ENCODE results near the gene FBXO24.
A peak's percentile ranks its signal among the peaks of the same experiment; 100 is the strongest.

Gene FBXO24

GRCh38 chr7:100603726-100604027 lies 17.5 kb downstream of the FBXO24 start:
- no peak for TF ChIP-seq GATA1 (IDR thresholded peaks at IDR 0.05; ENCODE audit: low read depth, low read length)
- TF ChIP-seq POLR2A (IDR thresholded peaks at IDR 0.05; ENCODE audit: low read length), result no peak
- DNase-seq, result no peak

- peak; percentile 74 to 83 for DNase-seq
- no peak for TF ChIP-seq POLR2A (IDR thresholded peaks at IDR 0.05; ENCODE audit: low read length)
- no peak for TF ChIP-seq GATA1 (IDR thresholded peaks at IDR 0.05; ENCODE audit: low read depth, low read length)
Observed at GRCh38 chr7:100604028-100604975, 18.2 kb downstream of the FBXO24 start.

GRCh38 chr7:100604976-100605911 lies 19.1 kb downstream of the FBXO24 start:
- TF ChIP-seq POLR2A (IDR thresholded peaks at IDR 0.05; ENCODE audit: low read length), result no peak
- TF ChIP-seq GATA1 (IDR thresholded peaks at IDR 0.05; ENCODE audit: low read depth, low read length), result no peak
- DNase-seq, result peak; percentile 49 to 53

DNA sequence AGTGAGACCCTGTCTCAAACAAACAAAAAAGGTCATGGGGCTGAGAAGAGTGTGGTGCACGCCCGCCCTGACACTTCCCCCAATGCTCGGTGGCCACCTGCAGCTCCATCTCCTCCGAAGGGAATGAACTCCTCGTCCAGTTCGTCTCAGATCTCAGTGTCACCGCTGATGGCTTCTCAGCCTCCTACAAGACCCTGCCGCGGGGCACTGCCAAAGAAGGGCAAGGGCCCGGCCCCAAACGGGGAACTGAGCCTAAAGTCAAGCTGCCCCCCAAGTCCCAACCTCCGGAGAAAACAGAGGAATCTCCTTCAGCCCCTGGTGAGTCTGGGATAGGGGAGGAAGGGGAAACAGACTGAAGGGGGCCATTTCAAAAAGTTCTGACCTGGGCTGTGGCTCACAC lies 20.2 kb downstream of the FBXO24 start:
- DNase-seq, result no peak
- TF ChIP-seq GATA1 (IDR thresholded peaks at IDR 0.05; ENCODE audit: low read depth, low read length) (no peak), POLR2A (IDR thresholded peaks at IDR 0.05; ENCODE audit: low read length) (no peak)

DNA sequence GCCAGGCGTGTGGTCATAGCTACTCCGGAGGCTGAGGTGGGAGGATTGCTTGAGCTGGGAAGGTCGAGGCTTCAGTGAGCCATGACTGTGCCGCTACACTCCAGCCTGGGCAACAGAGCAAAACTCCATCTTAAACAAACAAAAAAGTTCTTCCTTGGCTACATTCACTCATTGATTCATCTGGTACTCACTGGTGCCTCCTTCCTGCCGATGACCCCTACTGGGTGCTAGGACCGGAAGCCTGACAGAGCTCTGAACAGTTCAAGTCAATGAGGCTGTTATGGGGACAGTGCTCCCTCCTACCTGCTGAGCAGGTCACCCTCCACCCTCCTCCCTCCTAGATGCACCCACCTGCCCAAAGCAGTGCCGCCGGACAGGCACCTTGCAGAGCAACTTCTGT lies 21.0 kb downstream of the FBXO24 start:
- DNase-seq, result no peak
- TF ChIP-seq POLR2A (IDR thresholded peaks at IDR 0.05; ENCODE audit: low read length) (no peak), GATA1 (IDR thresholded peaks at IDR 0.05; ENCODE audit: low read depth, low read length) (no peak)

GRCh38 chr7:100609958-100610357 lies 23.8 kb downstream of the FBXO24 start:
- TF ChIP-seq GATA1 (IDR thresholded peaks at IDR 0.05; ENCODE audit: low read depth, low read length), result no peak
- TF ChIP-seq POLR2A (IDR thresholded peaks at IDR 0.05; ENCODE audit: low read length), result no peak
- DNase-seq, result no peak

- DNase-seq, result peak; percentile 99
- TF ChIP-seq POLR2A (IDR thresholded peaks at IDR 0.05; ENCODE audit: low read length) (peak; percentile 93), GATA1 (IDR thresholded peaks at IDR 0.05; ENCODE audit: low read depth, low read length) (no peak)
Observed at GRCh38 chr7:100611983-100612729, 26.0 kb downstream of the FBXO24 start, which contains the start of gene MOSPD3. Gene MOSPD3, plus strand, starts transcription at chr7:100612540. Its CDS starts 252 bp downstream, at chr7:100612792.

DNA sequence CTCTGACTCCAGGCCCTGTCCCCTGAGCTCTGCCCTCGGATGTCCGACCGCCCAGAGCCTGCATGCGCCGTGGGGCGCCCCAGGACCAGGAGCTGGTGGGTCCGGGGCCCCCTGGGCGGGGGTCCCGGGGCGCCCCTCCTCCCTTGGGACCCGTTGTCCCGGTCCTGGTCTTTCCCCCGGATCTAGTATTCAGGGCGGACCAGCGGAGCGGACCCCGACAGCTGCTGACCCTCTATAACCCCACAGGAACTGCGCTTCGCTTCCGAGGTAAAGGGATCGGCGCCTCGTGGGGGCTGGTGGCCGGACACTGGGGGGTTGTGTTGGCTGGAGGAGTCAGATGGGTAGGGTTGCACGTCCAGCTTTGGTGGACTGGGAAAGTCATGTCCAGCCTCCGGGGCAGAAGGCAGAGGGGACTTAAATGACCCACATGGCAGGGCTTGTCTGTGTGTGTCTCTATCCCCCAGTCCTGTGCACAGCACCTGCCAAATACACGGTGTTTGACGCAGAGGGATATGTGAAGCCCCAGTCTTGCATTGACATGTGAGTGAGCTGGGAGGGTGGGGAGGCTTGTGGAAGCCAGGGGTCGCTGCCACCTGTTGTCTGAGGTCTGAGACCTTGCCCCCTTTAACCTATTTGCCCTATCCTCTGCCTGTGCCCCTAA lies 26.7 kb downstream of the FBXO24 start:
- TF ChIP-seq POLR2A (IDR thresholded peaks at IDR 0.05; ENCODE audit: low read length), result no peak
- TF ChIP-seq GATA1 (IDR thresholded peaks at IDR 0.05; ENCODE audit: low read depth, low read length), result no peak
- DNase-seq, result peak; percentile 61 to 64

DNA sequence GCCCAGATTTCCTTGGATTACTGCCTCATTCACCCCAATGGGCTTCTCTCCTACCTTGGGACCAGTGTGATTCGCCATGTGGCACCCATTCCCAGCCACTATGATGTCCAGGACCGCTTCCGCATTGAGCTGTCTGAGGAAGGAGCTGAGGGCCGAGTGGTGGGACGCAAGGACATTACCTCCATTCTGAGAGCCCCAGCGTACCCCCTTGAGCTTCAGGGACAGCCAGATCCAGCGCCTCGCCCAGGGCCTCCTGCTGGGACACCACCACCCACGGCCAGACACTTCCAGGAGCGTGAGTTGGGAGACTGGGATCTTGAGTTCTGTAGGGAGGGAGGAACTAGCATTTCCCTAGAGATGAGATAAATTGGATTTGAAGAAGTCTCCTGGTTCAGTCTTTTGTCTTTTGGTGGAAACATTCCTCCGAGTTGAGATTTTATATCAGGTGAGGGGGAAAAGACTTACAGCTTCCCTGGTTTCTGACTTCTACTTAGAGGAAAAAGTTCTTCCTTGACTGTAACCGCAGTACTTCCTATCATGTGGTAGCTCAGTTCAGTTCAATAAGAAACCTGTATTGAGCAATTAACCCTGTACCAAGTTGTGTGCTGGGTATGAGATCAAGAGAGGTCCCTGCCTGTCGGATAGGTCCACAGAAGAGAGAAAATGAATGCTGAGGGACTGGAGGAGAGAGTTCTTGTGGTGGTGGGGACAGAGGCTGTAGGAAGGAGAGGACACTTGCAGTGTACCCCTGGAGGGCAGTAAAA lies 27.5 kb downstream of the FBXO24 start:
- TF ChIP-seq POLR2A (IDR thresholded peaks at IDR 0.05; ENCODE audit: low read length) (no peak), GATA1 (IDR thresholded peaks at IDR 0.05; ENCODE audit: low read depth, low read length) (no peak)
- DNase-seq, result no peak

GRCh38 chr7:100614308-100614861 lies 28.3 kb downstream of the FBXO24 start:
- DNase-seq, result no peak
- no peak for TF ChIP-seq GATA1 (IDR thresholded peaks at IDR 0.05; ENCODE audit: low read depth, low read length)
- TF ChIP-seq POLR2A (IDR thresholded peaks at IDR 0.05; ENCODE audit: low read length), result no peak

DNA sequence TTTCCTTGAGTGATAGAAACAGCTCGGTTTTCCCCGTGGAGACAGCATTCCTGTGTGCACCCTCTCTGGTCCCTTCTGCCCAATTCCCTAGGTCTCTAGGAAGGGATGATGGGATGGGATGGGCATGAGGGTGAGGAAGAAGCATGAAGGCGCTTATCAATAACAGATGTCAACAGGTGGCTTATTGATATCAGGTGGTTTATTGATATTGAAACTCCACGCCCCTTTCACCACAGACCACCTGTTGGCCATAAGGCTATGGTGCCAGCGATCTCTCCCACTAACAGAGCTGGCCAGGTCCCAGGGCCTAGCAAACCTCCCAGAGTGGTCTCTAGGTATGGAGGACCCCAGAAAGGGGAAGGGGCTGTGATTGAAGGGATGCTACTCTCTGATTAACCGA lies 34.1 kb downstream of the FBXO24 start:
- no peak for TF ChIP-seq GATA1 (IDR thresholded peaks at IDR 0.05; ENCODE audit: low read depth, low read length)
- TF ChIP-seq POLR2A (IDR thresholded peaks at IDR 0.05; ENCODE audit: low read length), result no peak

GRCh38 chr7:100620804-100621203 lies 34.7 kb downstream of the FBXO24 start:
- peak; percentile 2 for TF ChIP-seq POLR2A (IDR thresholded peaks at IDR 0.05; ENCODE audit: low read length)
- no peak for TF ChIP-seq GATA1 (IDR thresholded peaks at IDR 0.05; ENCODE audit: low read depth, low read length)
- no peak for DNase-seq

More for the DNA sequence above, 34.1 kb downstream of the FBXO24 start:
- DNase-seq, result no peak
